Gastroesophageal sphincter (tissue), 4 donors: Measurements from ENCODE around the gene PTK6. TPM values are rescaled to one million over a fixed set of nuclear protein-coding genes. Genes with fewer than 3 reads are reported as not detected.

Source experiments
- ATAC-seq: fragments of 150-250 bp; one replicate; pipeline ENCODE4 v1.9.1; 2016; ENCODE audit warnings: mild to moderate bottlenecking, moderate library complexity
- H3K27ac ChIP-seq, 4 donors: fragments of 200-600 bp; sonication (generic) in 3 of 4; 1 replicate in 3 of 4; 2 replicates in 1 of 4; pipeline ENCODE4 v1.5.1; 2016 to 2019
- H3K27me3 ChIP-seq: fragments of 200-600 bp; sonication (generic); one replicate; pipeline ENCODE4 v1.5.1; 2019
- H3K36me3 ChIP-seq, 2 donors: fragments of 200-600 bp; sonication (generic); one replicate each; pipeline ENCODE4 v1.5.1; 2019; ENCODE audit warnings: control low read depth in 1 of 2
- H3K4me1 ChIP-seq, 3 donors: fragments of 200-600 bp; sonication (generic); 1 replicate in 2 of 3; 2 replicates in 1 of 3; pipeline ENCODE4 v1.5.1; 2016 to 2019; ENCODE audit warnings: control low read depth in 2 of 3
- H3K4me3 ChIP-seq, 2 donors: fragments of 200-600 bp; sonication (generic); one replicate each; pipeline ENCODE4 v1.5.1; 2019; ENCODE audit warnings: mild to moderate bottlenecking in 1 of 2, moderate library complexity in 1 of 2
- H3K9me3 ChIP-seq, 3 donors: fragments of 200-600 bp; sonication (generic); one replicate each; pipeline ENCODE4 v1.5.1; 2017 to 2019; ENCODE audit warnings: control low read depth in 2 of 3
- EP300 ChIP-seq: sonication (generic); formaldehyde crosslinking; IDR thresholded peaks from one replicate; pipeline ENCODE4 v1.6.1; 2017; ENCODE audit warnings: antibody characterized with exemption, mild to moderate bottlenecking
- POLR2A ChIP-seq, 2 donors: fragments of 450-650 bp; IDR thresholded peaks; one replicate each; pipeline ENCODE4 v1.6.1; 2017; ENCODE audit warnings: antibody characterized with exemption in 2 of 2, mild to moderate bottlenecking in 2 of 2, moderate library complexity in 1 of 2
- POLR2AphosphoS5 ChIP-seq: sonication (generic); formaldehyde crosslinking; IDR thresholded peaks from one replicate; pipeline ENCODE4 v1.6.1; 2017; ENCODE audit warnings: antibody characterized with exemption
- WGBS, 2 donors: methylation state at CpG; one replicate each; pipeline ENCODE4 v1.1.5; 2018; ENCODE audit warnings: low coverage in 1 of 2; 5-methylcytosine and 5-hydroxymethylcytosine counted together
- total RNA-seq, 4 donors: library from RNA; depleted of rRNA; stranded (reverse); fragments of >200 nt; gene quantifications; one replicate each; pipeline ENCODE4 v1.1.0, GENCODE V29; 2016
- TF ChIP-seq, protein P1 (sequence below), 4 experiments: fragments of 200-600 bp in 2 of 4; fragments of 450-650 bp in 2 of 4; sonication (generic) in 1 of 4; IDR thresholded peaks; one replicate each; pipeline ENCODE4 v1.5.1; 2017 to 2019; ENCODE audit warnings: antibody characterized with exemption in 4 of 4, mild to moderate bottlenecking in 2 of 4, moderate library complexity in 2 of 4

Gene PTK6
- total RNA-seq, 4 donors from 2014 or later = 0.13 to 2.1 (median 0.42) TPM; not detected in 1

DNA sequence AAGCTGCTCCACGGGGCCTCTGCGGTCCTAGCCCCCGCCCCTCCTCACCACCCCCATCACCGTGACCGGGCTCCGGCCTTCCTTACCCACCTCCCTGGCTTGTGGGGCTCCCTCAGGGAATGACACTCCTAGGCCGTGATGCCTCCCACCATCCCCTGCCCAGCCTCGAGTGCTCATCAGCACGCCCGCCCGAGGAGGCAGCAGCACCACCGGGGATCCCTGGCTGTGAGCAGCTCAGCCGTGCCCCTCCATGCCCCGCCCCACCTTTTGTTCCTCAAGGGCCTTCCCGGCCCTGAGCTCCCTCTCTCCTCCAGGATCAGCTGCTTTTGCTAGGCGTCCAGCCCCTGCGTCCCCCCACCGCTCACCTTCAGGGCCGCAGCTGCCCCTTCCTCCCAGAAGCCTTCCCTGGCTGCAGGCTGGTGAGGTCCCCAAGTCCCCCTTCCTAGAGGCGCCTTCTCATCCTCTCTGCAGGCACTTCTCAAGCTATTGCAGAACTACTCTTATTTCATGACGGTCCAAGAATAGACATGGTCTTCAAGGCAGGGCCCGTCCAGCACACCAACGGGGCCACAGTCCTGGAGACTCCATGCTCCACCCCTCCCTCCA, 19.8 kb upstream of the PTK6 start:
- TF ChIP-seq EP300 = no peak
- no peak for TF ChIP-seq POLR2A (IDR thresholded peaks at IDR 0.05)
- TF ChIP-seq, protein P1, sequence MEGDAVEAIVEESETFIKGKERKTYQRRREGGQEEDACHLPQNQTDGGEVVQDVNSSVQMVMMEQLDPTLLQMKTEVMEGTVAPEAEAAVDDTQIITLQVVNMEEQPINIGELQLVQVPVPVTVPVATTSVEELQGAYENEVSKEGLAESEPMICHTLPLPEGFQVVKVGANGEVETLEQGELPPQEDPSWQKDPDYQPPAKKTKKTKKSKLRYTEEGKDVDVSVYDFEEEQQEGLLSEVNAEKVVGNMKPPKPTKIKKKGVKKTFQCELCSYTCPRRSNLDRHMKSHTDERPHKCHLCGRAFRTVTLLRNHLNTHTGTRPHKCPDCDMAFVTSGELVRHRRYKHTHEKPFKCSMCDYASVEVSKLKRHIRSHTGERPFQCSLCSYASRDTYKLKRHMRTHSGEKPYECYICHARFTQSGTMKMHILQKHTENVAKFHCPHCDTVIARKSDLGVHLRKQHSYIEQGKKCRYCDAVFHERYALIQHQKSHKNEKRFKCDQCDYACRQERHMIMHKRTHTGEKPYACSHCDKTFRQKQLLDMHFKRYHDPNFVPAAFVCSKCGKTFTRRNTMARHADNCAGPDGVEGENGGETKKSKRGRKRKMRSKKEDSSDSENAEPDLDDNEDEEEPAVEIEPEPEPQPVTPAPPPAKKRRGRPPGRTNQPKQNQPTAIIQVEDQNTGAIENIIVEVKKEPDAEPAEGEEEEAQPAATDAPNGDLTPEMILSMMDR (IDR thresholded peaks at IDR 0.05) = no peak
- no peak for TF ChIP-seq POLR2AphosphoS5
- Histone ChIP-seq H3K27me3 (peaks cover 35% of the 10 kb centered on the region), H3K36me3 (peaks cover 0 to 41% of the 10 kb centered on the region in 2 donors), H3K4me3 (no peak overlapping the region), H3K4me1 (peaks cover 0 to 23% (median 10%) of the 10 kb centered on the region in 3 donors), H3K9me3 (no peaks in the 10 kb centered on the region), H3K27ac (no peak overlapping the region)
- ATAC-seq = no peak
- WGBS, 2 donors = 47 to 60% methylated on average over 1 to 3 of the region's 23 CpGs

DNA sequence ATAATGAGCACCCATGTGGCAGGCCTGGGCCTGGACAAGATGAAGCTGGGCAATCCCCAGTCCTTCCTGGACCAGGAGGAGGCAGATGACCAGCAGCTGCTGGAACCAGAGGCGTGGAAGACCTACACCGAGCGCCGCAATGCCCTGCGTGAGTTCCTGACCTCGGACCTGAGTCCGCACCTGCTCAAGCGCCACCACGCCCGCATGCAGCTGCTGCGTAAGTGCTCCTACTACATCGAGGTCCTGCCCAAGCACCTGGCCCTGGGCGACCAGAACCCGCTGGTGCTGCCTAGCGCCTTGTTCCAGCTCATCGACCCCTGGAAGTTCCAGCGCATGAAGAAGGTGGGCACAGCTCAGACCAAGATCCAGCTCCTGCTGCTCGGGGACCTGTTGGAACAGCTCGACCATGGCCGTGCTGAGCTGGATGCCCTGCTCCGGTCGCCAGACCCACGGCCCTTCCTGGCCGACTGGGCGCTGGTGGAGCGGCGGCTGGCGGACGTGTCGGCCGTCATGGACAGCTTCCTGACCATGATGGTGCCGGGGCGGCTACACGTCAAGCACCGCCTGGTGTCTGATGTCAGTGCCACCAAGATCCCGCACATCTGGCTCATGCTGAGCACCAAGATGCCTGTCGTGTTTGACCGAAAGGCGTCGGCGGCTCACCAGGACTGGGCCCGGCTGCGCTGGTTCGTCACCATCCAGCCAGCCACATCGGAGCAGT, 18.6 kb upstream of the PTK6 start:
- no CpG with 5 or more reads among the region's 45 CpGs for WGBS, 2 donors
- H3K9me3 ChIP-seq = no peaks in the 10 kb centered on the region
- H3K27me3 ChIP-seq = peaks cover 38% of the 10 kb centered on the region
- no peak overlapping the region for H3K27ac ChIP-seq
- peaks cover 0 to 29% of the 10 kb centered on the region in 2 donors for H3K36me3 ChIP-seq
- ATAC-seq = no peak
- no peak overlapping the region for H3K4me3 ChIP-seq
- TF ChIP-seq EP300 = no peak
- TF ChIP-seq, protein P1 (IDR thresholded peaks at IDR 0.05) = no peak
- H3K4me1 ChIP-seq = peaks cover 0 to 23% (median 10%) of the 10 kb centered on the region in 3 donors

DNA sequence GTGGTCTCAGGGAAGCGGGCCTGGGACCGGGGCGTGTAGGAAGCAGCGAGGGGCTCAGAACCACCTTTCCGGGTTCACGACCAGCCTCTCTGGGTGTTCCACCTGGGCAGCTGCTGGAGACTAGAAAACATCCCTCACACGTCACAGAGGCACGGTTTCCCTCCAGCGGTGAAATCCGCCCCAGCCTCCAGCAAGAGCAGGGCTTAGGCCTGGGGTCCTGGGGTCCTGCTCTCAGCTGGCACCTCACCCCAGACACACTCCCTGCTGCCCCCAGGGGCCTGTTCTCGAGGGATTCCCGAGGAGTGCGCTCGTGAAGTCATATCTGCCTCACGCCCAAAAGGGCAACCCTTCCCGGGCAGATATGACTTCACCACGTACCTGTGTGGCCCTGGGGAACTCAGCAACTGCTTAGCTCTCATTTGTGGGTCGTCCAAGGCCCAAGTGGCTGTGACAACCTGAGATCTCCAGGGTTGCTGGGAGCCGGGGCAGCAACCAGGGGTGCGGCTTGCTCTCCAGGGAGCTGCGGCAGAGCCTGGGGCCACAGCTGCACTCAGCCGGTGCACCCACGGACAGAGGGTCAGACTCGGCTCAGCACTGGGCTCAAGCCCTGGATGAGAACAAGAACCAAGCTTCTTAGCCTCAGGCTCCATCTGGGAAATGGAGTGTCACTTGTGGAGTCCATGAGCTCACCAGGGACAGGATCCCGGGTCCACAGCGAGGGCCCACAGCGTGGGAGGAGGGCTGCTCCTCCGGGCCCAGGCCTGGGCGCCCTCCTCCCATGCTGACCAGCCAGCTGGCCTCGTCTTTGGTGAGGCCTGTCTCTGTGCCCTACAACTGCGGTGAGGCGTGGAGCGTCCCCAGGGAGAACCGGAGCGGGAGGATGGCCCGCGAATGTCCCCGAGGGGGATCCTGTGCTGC, 17.4 kb upstream of the PTK6 start:
- H3K36me3 ChIP-seq = peaks cover 0 to 17% of the 10 kb centered on the region in 2 donors
- TF ChIP-seq POLR2AphosphoS5 (no peak), EP300 (no peak), POLR2A (IDR thresholded peaks at IDR 0.05) (no peak)
- TF ChIP-seq, protein P1 (IDR thresholded peaks at IDR 0.05) = no peak
- peaks cover 45% of the 10 kb centered on the region for H3K27me3 ChIP-seq
- H3K9me3 ChIP-seq = no peaks in the 10 kb centered on the region
- peaks cover 0 to 23% (median 10%) of the 10 kb centered on the region in 3 donors for H3K4me1 ChIP-seq
- no peak for ATAC-seq
- WGBS, 2 donors = 38 to 75% methylated on average over 6 to 8 of the region's 38 CpGs
- peak overlapping the region in 1 of 4 donors; percentile 63 for H3K27ac ChIP-seq
- H3K4me3 ChIP-seq = peak overlapping the region in 1 of 2 donors; percentile 61

DNA sequence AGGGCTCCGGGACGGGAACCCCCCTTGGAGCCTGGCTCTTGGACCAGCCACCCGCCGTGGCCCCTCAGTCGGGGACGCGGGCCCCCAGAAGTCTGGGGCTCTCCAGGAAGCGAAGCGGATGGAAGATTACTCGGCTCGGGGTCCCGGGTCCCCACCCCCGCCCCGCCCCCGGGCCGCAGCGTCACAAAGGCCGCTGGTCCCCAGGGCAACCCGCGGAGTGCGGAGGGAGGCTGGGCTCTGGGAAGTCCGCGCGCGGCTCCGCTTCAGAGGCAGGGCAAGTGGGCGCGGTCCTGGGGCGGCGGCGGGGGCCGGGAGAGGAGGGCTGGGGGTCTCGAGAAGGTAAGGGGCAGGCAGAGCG, 16.7 kb upstream of the PTK6 start, which contains the start of gene FNDC11:
TSS of gene FNDC11 (plus strand) at position 227 of the 358 bp plus-strand sequence. CDS start 1,505 bp downstream, outside the sequence.
- Histone ChIP-seq H3K27ac (peak within 1 kb of the TSS in 1 of 4 donors; percentile 63), H3K36me3 (peaks cover 0 to 13% of the 10 kb centered on the region in 2 donors), H3K27me3 (peaks cover 52% of the 10 kb centered on the region), H3K4me1 (peaks cover 0 to 23% (median 10%) of the 10 kb centered on the region in 3 donors), H3K4me3 (peak within 1 kb of the TSS; percentile 26 to 61), H3K9me3 (no peaks in the 10 kb centered on the region)
- TF ChIP-seq, protein P1 (IDR thresholded peaks at IDR 0.05) = no peak
- no peak for TF ChIP-seq EP300
- TF ChIP-seq POLR2AphosphoS5 = no peak
- TF ChIP-seq POLR2A (IDR thresholded peaks at IDR 0.05) = no peak
- peak; percentile 50 for ATAC-seq
- WGBS, 2 donors = no CpG with 5 or more reads among the region's 34 CpGs
